ENCODE data around the gene PKD1L1.

PKD1L1 gene

GRCh38 chr7:47897831-47898230 is 50.4 kb downstream of the PKD1L1 start:
- DNase-seq, result no peak

- DNase-seq, result no peak
Measured at GRCh38 chr7:47896809-47897423, 51.4 kb downstream of the PKD1L1 start.

GRCh38 chr7:47895026-47895425 is 53.2 kb downstream of the PKD1L1 start:
- no peak for DNase-seq

- DNase-seq, result no peak
Measured at GRCh38 chr7:47893721-47894365, 54.4 kb downstream of the PKD1L1 start.

GRCh38 chr7:47893238-47893637 is 55.0 kb downstream of the PKD1L1 start:
- DNase-seq, result no peak

- no peak for DNase-seq
Measured at GRCh38 chr7:47890606-47891005, 57.7 kb downstream of the PKD1L1 start.

GRCh38 chr7:47890125-47890524 is 58.1 kb downstream of the PKD1L1 start:
- no peak for DNase-seq

GRCh38 chr7:47889723-47890122 is 58.5 kb downstream of the PKD1L1 start:
- DNase-seq, result no peak

GRCh38 chr7:47888371-47889265 is 59.6 kb downstream of the PKD1L1 start:
- DNase-seq, result no peak

GRCh38 chr7:47887016-47887640 is 61.1 kb downstream of the PKD1L1 start:
- DNase-seq, result no peak

GRCh38 chr7:47885987-47886811 is 62.1 kb downstream of the PKD1L1 start:
- no peak for DNase-seq

GRCh38 chr7:47885309-47885986 is 62.8 kb downstream of the PKD1L1 start:
- DNase-seq, result no peak

- DNase-seq, result no peak
Measured at GRCh38 chr7:47884675-47885074, 63.6 kb downstream of the PKD1L1 start.

GRCh38 chr7:47882635-47883034 is 65.6 kb downstream of the PKD1L1 start:
- no peak for DNase-seq

- no peak for DNase-seq
Measured at GRCh38 chr7:47881256-47881655, 67.0 kb downstream of the PKD1L1 start.

GRCh38 chr7:47878662-47879061 is 69.6 kb downstream of the PKD1L1 start:
- DNase-seq, result no peak

GRCh38 chr7:47877336-47877735 is 70.9 kb downstream of the PKD1L1 start:
- DNase-seq, result no peak

GRCh38 chr7:47875998-47876744 is 72.1 kb downstream of the PKD1L1 start:
- no peak for DNase-seq

- no peak for DNase-seq
Measured at GRCh38 chr7:47875406-47875805, 72.9 kb downstream of the PKD1L1 start.

GRCh38 chr7:47873762-47874161 is 74.5 kb downstream of the PKD1L1 start:
- DNase-seq, result no peak

GRCh38 chr7:47867286-47867685 is 81.0 kb downstream of the PKD1L1 start:
- no peak for DNase-seq
